GM18526 (cell line): Measurements from ENCODE around the gene NR2F1-AS1.

ENCODE experiments used
- POLR2A ChIP-seq: IDR thresholded peaks from 3 replicates; pipeline ENCODE4 v1.6.1; 2011; ENCODE audit not compliant: insufficient read length; ENCODE audit errors: extremely low read depth

Gene NR2F1-AS1

GRCh38 chr5:93382188-93382825 lies 198.7 kb downstream of the NR2F1-AS1 start:
- TF ChIP-seq POLR2A = no peak

- TF ChIP-seq POLR2A = no peak
These were observed 200.0 kb downstream of the NR2F1-AS1 start for GRCh38 chr5:93381057-93381456.

- no peak for TF ChIP-seq POLR2A
These were observed 202.9 kb downstream of the NR2F1-AS1 start for GRCh38 chr5:93378073-93378472.

- TF ChIP-seq POLR2A = no peak
These were observed 209.1 kb downstream of the NR2F1-AS1 start for GRCh38 chr5:93371893-93372292.

- no peak for TF ChIP-seq POLR2A
These were observed 216.6 kb downstream of the NR2F1-AS1 start for GRCh38 chr5:93364378-93364777.

- no peak for TF ChIP-seq POLR2A
These were observed 220.5 kb downstream of the NR2F1-AS1 start for GRCh38 chr5:93360436-93361088.

- TF ChIP-seq POLR2A = no peak
These were observed 221.1 kb downstream of the NR2F1-AS1 start for GRCh38 chr5:93359960-93360305.
